Activated CD8-positive, alpha-beta memory T cell treated with anti-CD3 and anti-CD28 coated beads for 1 hour (primary cell): ENCODE results near the gene SLC2A10.

Source experiments
- DNase-seq, 2 donors: peaks; one replicate each; pipeline ENCODE4 v3.0.0-alpha.2; 2020; ENCODE audit warnings: low read depth in 1 of 2; ENCODE audit errors: extremely low read depth in 1 of 2

The SLC2A10 gene

DNA sequence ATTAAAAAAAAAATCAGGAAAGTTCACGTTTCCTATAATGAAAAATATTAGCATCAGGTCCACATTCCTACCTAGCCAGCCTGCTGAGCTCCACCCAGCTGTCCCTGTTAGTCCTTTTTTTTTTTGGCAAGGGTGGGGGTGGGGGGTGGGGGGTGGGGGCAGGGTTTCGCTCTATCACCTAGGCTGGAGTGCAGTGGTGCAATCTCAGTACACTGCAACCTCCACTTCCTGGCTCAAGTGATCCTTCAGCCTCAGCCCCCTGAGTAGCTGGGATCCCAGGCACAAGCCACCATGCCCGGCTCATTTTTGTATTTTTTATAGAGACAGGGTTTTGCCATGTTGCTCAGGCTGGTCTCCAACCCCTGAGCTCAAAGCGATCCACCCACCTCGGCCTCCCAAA lies 7.5 kb upstream of the SLC2A10 start:
- DNase-seq, result no peak

DNA sequence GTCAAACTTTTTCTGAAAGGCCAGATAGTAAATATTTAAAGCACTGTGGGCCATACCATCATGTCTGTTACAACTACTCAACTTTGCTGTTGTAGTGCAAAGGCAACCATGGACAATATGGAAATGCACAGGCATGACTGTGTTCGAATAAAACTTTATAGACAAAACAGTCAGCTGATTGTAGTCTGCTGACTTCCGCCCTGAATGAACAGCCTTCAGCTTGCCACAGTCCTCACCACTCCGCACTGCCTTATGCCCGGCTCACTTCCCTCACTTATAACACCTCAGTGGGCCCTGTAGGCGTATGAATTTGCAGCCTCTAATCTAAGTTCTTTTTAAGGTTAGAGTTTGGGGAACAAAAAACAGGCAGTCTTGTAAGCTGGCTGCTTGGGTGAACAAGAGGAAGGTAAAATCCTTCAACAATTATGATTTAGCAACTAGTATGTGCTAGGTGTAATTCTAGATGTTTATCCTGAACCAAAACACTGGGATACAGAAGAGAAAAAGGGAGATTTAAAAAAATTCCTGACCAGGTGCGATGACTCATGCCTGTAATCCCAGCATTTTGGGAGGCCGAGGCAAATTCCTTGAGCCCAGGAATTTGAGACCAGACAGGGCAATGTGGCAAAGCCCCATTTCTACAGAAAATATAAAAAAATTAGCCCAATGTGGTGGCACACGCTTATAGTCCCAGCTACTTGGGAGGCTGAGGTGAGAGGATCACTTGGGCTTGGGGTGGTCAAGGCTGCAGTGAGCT lies 6.8 kb upstream of the SLC2A10 start:
- DNase-seq, result no peak

DNA sequence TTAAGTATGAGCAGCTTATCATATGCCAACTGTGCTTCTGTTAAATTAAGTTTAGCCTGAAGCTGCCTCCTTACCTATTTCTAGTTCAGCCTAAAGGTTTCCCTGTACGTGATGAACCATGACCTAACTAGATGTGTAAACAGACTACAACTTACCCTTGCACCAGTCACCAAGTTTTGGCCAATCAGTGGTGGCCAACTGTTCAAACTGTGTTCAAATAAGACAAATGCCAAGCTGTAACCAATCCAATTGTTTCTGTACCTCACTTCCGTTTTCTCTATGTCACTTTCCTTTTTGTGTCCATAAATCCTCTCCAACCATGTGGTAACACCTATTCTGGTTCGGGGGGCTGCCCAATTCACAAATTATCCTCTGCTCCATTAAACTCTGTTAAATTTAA lies 6.0 kb upstream of the SLC2A10 start:
- DNase-seq, result no peak

DNA sequence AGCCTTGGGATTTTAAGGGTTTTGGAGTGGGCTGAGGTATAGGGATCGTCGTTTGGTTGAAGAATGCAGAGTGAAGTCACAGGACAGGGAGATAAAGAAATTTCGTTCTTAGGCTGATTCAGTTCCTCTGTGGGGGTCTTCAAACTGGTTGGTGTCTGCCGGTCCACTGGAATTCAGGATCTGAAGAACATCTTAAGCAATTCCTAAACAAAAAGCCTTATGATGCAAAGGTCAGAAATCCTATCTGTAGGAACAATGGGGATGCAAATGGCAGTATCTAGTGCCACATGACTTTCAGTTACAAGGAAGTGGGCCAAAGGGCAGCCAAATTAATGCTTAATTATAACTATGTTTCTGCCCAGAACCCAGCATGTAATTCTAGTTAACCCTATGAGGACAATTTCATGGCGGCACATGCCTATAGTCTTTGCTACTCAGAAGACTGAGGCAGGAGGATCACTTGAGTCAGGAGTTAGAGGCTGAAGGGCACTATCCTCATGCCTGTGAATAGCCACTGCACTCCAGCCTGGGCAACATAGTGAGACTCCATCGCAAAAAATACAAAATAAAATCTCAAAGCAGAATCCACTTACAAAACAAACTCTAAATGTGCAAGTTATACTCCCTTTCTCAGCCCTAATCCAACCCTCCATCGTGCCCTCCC lies 4.6 kb upstream of the SLC2A10 start:
- DNase-seq, result no peak

GRCh38 chr20:46705378-46705729 lies 4.1 kb upstream of the SLC2A10 start:
- no peak for DNase-seq

DNA sequence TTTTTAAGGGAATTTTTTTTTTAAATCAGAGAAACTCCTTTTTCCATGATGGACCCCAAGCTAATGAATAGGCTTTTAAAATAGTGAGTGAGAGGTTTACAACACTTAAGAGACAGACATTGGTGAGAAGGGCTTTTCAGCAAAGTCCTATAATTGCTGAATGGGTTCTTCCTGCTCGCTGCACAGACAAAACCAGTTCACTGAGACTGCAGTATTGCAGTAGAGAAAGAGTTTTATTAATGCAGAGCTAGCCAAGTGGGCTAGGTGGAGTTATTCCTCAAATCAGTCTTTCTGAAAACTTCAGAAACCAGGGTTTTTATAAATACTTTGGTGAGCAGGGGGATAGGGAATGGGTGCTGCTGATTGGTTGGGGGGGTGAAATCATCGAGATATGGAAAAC lies 3.2 kb upstream of the SLC2A10 start:
- no peak for DNase-seq

GRCh38 chr20:46708172-46708860 lies 1.1 kb upstream of the SLC2A10 start:
- no peak for DNase-seq

- DNase-seq, result no peak
These were observed 392 bp upstream of the SLC2A10 start for GRCh38 chr20:46709055-46709458.

DNA sequence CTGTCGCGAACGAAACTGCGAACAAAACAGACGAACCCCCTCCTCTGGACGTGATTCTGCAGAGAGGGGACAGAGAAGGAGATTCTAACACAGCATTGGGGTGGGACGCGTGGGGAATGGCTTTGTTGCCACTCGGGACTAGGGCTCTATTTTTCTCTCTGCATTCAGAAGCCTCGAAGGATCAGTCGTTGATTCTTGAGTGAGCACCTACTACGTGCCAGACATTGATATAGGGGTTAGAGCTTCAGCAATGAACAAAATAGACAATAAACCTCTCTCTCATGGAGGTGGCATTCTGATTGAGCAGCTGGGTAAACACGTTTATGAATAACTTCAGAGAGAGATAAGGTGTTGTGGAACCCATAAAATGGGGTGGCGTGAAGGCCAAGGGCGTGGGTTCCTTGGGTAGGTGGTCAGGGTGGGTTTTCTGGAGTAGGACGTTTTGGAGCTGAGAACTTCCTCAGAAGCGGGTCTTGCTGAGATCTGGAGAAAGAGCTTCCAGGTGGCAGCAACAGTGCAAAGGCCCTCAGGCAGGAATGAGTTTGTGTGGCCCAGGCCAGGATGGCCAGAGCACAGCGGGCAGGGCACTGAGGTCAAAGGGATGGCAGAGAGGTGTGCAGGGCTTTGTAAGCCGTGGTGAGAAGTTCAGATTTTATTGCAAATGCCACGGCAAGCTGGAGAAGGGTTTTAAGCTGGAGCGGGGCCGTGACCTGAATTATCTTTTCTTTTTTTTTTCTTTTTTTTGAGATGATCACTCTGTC lies 884 bp downstream of the SLC2A10 start:
- no peak for DNase-seq

DNA sequence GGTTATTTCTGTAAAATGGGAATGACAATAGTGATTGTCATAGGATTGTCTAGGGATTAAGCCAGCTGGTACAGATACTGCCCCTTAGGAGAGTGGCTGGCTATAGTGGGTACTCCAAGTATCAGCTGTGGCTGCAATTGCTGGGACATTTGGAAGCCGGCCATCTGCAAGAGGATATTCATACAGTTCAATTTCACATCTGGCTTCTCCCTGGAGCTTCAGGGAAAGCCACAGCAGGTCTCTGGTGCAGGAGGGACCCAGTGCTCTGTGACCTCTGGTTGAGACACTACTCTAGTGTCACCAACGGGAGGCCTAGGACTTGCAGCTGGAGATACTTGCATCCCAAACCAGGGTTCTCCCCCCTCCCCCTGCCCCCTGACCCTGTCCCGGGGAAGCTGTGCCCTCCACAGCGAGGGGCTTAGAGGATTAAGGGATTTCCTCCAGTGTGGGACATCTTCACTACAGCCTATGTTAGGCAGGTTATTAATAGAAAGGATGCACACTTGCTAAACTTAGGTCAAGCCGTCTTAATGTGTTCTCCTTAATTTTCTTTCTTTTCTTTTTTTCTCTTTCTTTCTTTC lies 2.7 kb downstream of the SLC2A10 start:
- no peak for DNase-seq

GRCh38 chr20:46713957-46714834 lies 4.7 kb downstream of the SLC2A10 start:
- DNase-seq, result no peak

DNA sequence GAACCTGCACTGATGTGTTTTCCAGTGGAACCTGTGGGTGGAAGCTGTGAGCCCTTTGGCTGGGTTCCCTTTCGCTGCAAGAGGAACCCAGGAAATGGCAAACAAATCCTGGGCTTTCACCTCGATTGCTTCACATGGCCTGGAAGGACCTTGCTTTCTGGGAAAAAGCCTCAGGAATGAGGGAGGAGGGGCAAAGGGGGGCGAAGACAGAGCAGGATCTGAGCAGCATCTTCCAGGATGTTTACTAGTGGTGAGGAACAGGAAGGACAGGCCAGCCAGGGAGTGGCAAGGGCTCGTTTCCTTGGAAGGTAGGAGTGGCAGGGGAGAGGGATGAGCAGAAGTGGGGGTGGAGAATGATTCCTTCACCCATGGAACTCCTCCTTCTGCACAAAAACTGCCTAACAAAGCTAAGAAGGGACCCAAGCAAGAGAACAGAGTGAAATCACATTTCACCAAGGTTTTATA lies 5.9 kb downstream of the SLC2A10 start:
- DNase-seq, result no peak

GRCh38 chr20:46717818-46718541 lies 8.5 kb downstream of the SLC2A10 start:
- DNase-seq, result no peak

DNA sequence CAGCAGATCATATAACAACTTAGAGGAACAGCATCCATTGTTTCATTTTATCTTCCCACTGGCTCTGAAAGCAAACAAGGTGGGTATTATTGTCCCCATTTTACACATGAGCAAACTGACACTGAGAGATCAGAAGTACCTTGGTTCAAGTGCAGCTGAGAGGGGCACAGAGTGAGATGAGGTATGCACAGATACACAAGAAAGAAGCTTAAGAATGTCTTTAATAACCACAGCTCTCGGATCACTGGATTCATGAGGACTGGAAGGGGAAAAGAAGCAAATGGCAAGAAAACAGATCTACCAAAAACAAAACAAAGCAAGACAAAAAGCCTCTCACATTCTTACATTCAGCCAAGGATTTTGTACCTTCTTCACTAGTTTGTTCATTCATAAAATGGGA lies 10.6 kb downstream of the SLC2A10 start:
- no peak for DNase-seq

GRCh38 chr20:46720776-46721425 lies 11.5 kb downstream of the SLC2A10 start:
- DNase-seq, result no peak

DNA sequence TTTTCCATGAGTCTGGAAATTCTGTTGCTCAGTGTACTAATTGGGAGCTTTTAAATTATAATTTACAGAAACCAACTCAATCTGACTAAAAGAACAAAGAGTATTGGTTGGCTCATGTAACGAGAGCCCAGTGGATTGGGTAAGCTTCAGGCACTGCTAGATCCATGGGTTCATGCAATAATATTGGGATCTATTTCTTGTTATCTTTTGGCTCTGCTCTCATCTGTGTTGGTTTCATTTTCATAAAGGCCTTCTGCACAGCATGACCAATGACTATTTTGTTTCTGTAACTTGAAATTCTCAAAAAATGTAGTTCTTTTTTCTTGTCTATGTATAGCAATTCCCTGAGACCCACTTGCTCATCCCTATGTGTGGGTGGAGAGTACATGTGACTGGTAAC lies 12.0 kb downstream of the SLC2A10 start:
- no peak for DNase-seq

DNA sequence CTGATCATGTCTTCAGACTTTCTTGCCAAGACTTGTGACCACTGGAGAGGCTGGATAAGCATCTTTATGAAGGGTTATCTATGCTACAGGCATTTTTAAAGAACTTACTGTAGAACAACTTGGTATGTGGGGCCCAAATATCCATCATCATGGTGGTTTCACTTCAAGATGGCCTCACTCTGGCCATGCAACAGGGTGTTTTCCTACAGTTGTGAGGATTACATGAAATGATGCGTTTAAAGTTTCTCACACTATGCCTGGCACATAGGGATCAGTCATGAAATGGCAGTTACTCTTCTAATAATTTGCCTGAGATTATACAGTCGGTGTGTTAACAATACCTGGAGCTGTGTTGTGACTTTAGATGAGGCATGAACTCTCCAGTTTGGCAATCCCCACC lies 13.0 kb downstream of the SLC2A10 start:
- no peak for DNase-seq

- no peak for DNase-seq
These were observed 13.6 kb downstream of the SLC2A10 start for GRCh38 chr20:46723039-46723438.
